ENCODE measurements around the gene NCSTN. TPM values are rescaled to one million over a fixed set of nuclear protein-coding genes. Genes with fewer than 3 reads are reported as not detected.

Gene NCSTN
- total and polyA plus RNA-seq, 9 of the 15 experiments (the other 6 are each of a cell fraction or from before 2014, with no cell fraction given), result 21.3 to 91.1 (median 57.9) TPM

- intact Hi-C loops (cut with micrococcal nuclease) (no loop called here), in situ Hi-C loops (cut with MboI) (no loop called here)
- ATAC-seq (no peak; the same call in 2 of the 3 replicates), DNase-seq (ENCODE audit: extremely low read depth in 1 of 4, low spot score in 3 of 4) (no peak), FAIRE-seq (no peak)
- no peaks in the 10 kb centered on the region for H3K27me3 ChIP-seq (ENCODE audit: control insufficient read depth in 2 of 2, insufficient read depth in 2 of 2, low read length in 2 of 2)
- no peak overlapping the region for H3K9ac ChIP-seq (ENCODE audit: insufficient read depth in 1 of 2, low read depth in 2 of 2, low read length in 2 of 2)
- no peak overlapping the region for H3K4me2 ChIP-seq (ENCODE audit: insufficient read depth, low read length)
- ChIA-PET POLR2A (interaction anchor here (0.6 to 1.6 kb wide), 3 partner anchors 10 to 39 kb away, joined by 3 to 4 read pairs (median 4); no protein-coding TSS in a partner anchor), CTCF (ENCODE audit: low intra/inter-chr PET ratio) (no interaction called here)
- no peaks in the 10 kb centered on the region for H3K9me1 ChIP-seq (ENCODE audit: control insufficient read depth, insufficient read depth, low read length)
- BruUV-seq (replicated peaks), result no TSS peak
- H3K9me3 ChIP-seq (replicated peaks; ENCODE audit: control insufficient read depth, insufficient read depth, low read depth, low read length), result no peaks in the 10 kb centered on the region
- H3K4me1 ChIP-seq (replicated peaks in 1 of 2; ENCODE audit: control insufficient read depth in 2 of 2, insufficient read depth in 2 of 2, low read length in 2 of 2), result no peaks in the 10 kb centered on the region; a peak in 1 of 5 replicates
- peaks cover 95% of the 10 kb centered on the region for H3K36me3 ChIP-seq (ENCODE audit: control insufficient read depth, insufficient read depth, low read length)
- no peak overlapping the region for H3K27ac ChIP-seq (ENCODE audit: extremely low read depth, low read depth, low read length)
- H2AFZ ChIP-seq (ENCODE audit: low read depth, low read length), result no peak overlapping the region
- H3K4me3 ChIP-seq, result no peak overlapping the region
- H4K20me1 ChIP-seq (replicated peaks; ENCODE audit: control insufficient read depth, insufficient read depth, low read length), result no peaks in the 10 kb centered on the region
- H3K79me2 ChIP-seq (ENCODE audit: control insufficient read depth, insufficient read depth, low read length), result no peaks in the 10 kb centered on the region
- no peak for TF ChIP-seq ZBTB7A (IDR thresholded peaks at IDR 0.05; ENCODE audit: borderline replicate concordance, control insufficient read depth, low read depth, low read length)
- no peak for TF ChIP-seq THAP12 (CRISPR knock-in tag; IDR thresholded peaks at IDR 0.05)
- no peak for TF ChIP-seq KLF6 (CRISPR knock-in tag; IDR thresholded peaks at IDR 0.05; ENCODE audit: borderline replicate concordance)
- TF ChIP-seq NFYB (IDR thresholded peaks at IDR 0.05; ENCODE audit: extremely low read depth, insufficient read length), result no peak
- TF ChIP-seq ZNF75A (CRISPR knock-in tag; IDR thresholded peaks at IDR 0.05), result no peak
- TF ChIP-seq ZBTB12 (CRISPR knock-in tag; IDR thresholded peaks at IDR 0.05), result no peak
- TF ChIP-seq ZNF639 (CRISPR knock-in tag; conservative IDR thresholded peaks at IDR 0.05 in 1 of 2, IDR thresholded peaks at IDR 0.05 in 1 of 2), result no peak
- no peak for TF ChIP-seq CBX3 (IDR thresholded peaks at IDR 0.05; ENCODE audit: borderline replicate concordance in 1 of 2, low read length in 2 of 2)
- no peak for TF ChIP-seq AFF4 (CRISPR knock-in tag; IDR thresholded peaks at IDR 0.05)
- TF ChIP-seq HIVEP1 (CRISPR knock-in tag; IDR thresholded peaks at IDR 0.05), result no peak
- no peak for TF ChIP-seq RFX5 (IDR thresholded peaks at IDR 0.05; ENCODE audit: low read depth, low read length)
- TF ChIP-seq NFATC3 (IDR thresholded peaks at IDR 0.05), result no peak
Measured at GRCh38 chr1:160330119-160330518, 13.1 kb upstream of the NCSTN start.
